Prostate gland (tissue), 2 donors: ENCODE data around the gene GAB1.

Experiments
- CTCF ChIP-seq, 4 experiments: fragments of 200-600 bp in 2 of 4; fragments of 450-650 bp in 2 of 4; sonication (generic) in 2 of 4; IDR thresholded peaks; 1 replicate in 3 of 4; 2 replicates in 1 of 4; pipeline ENCODE4 v1.5.1; 2016 to 2019; ENCODE audit warnings: antibody characterized with exemption in 4 of 4, mild to moderate bottlenecking in 2 of 4, moderate library complexity in 2 of 4
- POLR2A ChIP-seq: fragments of 450-650 bp; IDR thresholded peaks from one replicate; pipeline ENCODE4 v1.6.1; 2016; ENCODE audit warnings: antibody characterized with exemption, mild to moderate bottlenecking
- POLR2AphosphoS5 ChIP-seq: sonication (generic); formaldehyde crosslinking; IDR thresholded peaks from one replicate; pipeline ENCODE4 v1.6.1; 2017; ENCODE audit warnings: antibody characterized with exemption

- TF ChIP-seq POLR2A = no peak
- TF ChIP-seq POLR2AphosphoS5 = no peak
- no peak for TF ChIP-seq CTCF (IDR thresholded peaks at IDR 0.05)
Observed at GRCh38 chr4:143345356-143345755, 8.7 kb downstream of the GAB1 start.
